Measurements from ENCODE around the gene EDNRA.
"Not testable (repeated sequence)": the region's sequence is repeated elsewhere in the genome, so short reads cannot be mapped to it uniquely, and the experiment has no call there.

The EDNRA gene

DNA sequence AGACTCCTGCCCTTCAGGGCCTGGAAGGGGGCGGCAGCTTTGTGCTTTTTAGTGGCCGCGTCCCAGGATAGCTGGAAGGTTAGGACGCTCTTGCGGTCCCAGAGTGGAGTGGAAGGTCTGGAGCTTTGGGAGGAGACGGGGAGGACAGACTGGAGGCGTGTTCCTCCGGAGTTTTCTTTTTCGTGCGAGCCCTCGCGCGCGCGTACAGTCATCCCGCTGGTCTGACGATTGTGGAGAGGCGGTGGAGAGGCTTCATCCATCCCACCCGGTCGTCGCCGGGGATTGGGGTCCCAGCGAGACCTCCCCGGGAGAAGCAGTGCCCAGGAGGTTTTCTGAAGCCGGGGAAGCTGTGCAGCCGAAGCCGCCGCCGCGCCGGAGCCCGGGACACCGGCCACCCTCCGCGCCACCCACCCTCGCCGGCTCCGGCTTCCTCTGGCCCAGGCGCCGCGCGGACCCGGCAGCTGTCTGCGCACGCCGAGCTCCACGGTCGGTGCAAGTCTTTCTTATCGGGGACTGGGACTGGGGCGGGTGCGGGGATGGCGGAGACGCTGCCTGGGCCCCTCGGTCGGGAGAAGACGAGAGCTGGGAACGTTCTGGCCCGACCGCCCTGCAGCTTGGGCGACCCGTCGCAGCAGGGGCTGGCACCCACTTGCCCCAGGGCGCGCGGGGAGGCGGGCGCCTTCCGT, at the start of gene EDNRA:
EDNRA (plus strand) TSS at position 207 of the 686 bp plus-strand sequence. CDS start 4,585 bp downstream, outside the sequence.
- peak; percentile 78 for DNase-seq

DNA sequence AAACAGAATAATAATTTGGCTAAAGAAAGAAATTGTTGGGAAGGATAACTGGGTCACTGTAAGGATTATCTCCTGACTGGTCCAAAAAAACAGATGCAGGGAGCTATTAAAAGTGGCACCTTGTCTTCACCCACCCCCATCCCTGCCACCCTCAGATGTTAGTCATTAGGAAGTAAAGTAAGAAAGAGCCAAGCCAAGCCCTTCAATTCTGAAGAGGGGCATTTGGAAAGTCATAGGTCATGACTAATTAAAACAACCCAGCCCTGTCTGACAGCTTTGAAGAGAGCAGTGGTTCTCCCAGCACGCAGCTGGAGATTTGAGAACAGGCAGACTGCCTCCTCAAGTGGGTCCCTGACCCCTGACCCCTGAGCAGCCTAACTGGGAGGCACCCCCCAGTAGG, 46.5 kb upstream of the EDNRA start:
- not testable (repeated sequence) for DNase-seq

DNA sequence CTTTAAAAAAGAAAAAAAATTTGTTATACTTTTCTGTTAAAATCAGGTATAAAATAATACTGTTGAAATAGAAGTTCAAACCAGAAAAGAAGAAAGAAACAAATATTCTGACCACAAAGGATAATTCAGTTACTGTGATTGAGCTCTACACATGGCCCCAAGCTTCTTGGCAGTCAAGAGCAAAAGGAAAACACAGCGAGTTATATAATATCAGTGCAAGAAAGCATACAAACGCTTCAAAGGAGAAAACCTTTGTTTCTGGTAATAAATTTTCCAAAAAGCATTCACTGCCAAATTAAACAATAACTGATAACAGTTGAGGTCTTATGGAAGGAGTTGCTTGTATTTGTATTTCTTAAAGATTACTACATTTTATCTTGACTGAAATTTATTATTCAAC, 40.5 kb upstream of the EDNRA start:
- DNase-seq, result no peak

DNA sequence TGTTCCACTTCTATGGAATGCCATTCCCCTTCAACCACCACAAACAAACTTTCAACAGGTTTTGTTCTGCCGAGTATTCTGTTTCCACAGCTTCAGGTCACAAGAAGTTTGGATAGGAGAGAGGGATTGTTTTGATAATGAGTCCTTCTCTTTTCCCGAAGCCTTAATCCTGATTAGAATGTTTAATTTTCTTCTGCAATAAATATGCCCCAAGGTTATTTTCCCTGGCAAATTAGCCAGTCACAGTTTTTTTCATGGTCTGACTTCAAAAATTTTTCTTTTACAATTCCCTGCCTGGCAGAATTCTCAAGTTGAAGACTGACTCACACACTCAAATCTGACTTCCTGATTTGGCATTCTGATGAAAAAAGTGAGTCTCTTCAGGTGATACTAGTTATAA, 33.1 kb upstream of the EDNRA start:
- no peak for DNase-seq

DNA sequence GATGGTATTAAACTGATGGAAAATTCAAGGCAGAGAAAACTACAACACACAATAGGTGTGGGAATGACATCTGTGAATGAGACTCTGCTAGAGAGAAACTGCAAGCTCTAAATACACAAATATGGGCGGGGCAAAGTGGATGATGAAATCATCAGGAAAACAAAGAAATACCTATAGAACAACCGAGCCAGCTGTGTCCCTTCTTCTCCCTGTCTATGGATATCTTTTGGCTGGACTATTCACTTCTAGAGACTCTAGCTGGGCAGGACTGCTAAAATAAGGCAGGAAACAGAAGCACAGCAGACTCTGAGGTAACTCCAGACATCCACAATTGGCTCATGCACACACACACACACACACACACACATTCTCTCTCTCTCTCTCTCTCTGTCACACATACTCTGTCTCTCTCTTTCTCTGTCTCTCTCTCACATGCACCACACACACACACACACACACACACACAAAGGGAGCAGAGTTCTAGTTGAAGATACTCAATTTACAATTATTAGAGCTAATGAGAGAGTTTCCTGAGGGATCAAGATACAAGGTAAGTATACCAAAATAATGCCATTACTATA, 27.2 kb upstream of the EDNRA start:
- no peak for DNase-seq

DNA sequence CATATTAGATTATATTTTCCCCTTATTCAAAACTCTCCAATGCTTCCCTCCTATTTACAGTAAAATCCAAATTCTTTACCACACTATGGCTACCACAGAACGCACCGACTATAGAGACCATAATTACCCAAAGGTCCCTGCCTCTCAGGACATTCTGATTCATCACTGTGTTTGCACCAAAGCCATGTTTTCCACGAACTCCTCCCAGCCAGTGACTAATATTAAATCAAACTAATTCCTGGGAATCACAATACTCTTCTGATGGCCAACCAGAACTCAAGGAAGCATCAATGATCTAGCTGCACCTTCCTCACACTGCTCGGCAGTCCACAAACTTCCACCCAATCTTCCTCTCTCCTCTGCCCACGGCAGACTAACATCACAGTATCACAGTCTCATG, 24.2 kb upstream of the EDNRA start:
- no peak for DNase-seq

DNA sequence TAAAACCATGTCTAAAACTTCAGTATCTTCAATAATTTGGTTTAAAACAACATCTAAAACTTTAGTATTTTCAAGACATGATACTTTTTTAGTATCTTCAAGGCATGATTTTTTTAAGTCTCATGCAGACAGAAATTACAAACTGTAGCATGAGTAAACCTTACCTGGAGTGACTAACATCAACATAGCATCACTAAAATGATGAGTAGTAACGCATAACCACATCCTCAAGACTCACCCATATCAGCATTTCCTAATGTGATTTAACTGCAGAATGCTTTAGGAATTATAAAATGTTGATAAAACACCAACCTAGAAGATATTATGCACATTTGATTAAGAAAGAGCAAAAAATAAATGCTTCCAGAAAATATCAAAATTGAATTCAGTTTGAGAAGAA, 19.7 kb upstream of the EDNRA start:
- no peak for DNase-seq

DNA sequence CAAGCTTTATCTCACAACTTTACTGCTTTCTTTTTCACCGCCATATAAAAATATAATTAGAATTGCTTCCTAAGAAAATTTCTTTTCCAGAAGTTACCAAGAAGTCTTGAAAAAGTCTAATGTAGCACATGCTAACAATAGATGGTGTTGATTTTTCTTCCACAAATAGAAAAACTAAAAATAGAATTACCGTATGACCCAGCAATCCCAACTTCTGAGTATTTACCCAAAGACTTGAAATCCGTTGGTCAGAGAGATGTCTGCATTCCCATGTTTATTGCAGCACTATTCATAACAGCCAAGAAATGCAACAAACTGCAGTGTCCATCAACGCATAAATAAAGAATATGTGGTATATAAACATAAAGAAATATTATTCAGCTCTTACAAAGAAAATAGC, 17.8 kb upstream of the EDNRA start:
- no peak for DNase-seq

DNA sequence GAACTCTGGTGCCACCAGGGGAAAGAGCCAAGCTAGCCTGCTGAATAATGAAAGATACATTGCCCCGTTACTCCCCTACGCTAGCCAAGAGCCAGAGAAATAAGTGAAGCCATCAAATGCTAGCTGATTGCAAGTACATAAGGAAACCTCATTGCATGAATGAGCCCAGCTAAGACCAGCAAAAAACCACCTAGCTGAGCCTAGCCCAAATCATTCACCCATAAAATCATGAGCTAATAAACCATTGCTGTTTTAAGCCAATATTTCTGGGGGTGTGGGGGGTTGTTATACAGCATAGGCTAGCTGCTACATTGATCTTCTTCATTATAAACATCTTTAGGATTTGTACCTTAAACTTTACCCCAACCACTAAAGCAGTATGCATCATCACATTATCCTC, 15.4 kb upstream of the EDNRA start:
- no peak for DNase-seq

DNA sequence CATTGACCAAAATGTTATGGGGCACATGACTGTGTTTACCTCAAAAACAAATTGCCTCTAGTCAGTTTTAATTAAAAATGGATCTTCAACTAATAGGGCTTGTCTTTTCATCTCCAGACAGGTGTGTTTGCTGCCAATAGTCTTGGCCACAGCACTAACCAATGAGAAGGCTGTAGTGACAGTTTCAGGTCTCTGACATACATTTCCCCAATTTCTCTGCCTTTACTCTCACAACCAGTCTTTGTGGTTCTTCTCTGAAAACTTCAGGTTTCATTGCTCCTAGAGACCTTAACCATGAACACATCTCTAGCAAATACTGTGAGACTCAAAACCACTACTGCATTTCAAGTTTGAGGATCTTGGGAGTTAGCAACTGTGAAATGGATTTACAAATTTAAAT, 3.5 kb upstream of the EDNRA start:
- DNase-seq, result no peak

DNA sequence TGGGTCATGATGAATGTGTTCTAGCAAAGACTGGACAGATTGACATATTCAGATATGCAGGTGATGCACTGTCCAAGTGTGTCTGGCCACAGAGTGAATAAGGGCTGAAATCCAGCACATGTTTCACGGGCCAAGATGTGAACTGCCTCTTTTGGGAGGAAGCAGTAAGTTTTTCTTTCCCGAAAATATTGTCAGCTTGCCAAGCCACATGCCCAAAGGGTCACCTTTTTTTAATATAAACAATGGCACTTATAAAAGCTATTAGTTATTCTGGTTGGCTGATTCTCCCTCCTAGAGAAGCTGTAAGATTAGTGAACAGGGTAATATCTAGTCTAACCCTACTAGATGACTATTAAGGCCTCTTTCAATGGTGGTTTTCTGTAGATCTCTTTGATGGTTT, 1.5 kb upstream of the EDNRA start:
- DNase-seq, result peak; percentile 42

DNA sequence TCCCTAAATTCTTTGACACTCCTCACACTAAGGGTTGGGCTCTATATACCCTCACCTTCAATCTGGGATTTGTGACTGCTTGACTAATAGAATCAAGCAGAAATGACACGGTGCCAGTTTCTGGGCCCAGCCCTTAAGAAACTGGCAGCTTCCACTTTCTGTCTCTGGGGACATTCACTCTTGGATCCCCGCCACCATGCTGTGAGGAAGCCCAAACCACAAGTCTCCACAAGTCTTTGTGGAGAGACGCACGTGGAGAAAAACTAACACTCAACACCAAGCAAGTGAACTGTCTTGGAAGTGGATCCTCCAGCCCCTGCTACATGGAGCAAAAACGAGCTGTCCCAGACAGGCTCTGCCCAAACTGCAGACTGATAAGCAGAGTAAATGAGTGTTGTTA, 1.1 kb upstream of the EDNRA start:
- peak; percentile 55 for DNase-seq

DNA sequence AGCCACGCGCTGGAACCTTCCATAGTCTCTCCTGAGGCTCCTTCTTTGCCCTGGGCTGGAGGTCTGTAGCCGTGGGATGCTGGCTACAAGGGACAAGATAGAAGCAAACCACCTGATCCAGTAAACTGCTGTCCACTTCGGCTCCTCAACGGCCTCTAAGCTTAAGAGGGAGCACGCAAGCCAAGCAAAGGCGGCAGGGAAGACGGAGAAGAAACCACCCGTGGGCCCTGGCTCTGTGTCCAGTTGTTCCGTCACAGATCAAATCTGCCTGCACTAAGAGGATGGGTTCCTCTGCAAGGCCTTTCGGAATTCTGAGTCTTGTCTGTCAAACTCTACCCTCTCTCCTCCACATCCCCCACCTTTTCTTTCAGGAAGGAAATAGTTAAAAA, 401 bp upstream of the EDNRA start:
- no peak for DNase-seq

DNA sequence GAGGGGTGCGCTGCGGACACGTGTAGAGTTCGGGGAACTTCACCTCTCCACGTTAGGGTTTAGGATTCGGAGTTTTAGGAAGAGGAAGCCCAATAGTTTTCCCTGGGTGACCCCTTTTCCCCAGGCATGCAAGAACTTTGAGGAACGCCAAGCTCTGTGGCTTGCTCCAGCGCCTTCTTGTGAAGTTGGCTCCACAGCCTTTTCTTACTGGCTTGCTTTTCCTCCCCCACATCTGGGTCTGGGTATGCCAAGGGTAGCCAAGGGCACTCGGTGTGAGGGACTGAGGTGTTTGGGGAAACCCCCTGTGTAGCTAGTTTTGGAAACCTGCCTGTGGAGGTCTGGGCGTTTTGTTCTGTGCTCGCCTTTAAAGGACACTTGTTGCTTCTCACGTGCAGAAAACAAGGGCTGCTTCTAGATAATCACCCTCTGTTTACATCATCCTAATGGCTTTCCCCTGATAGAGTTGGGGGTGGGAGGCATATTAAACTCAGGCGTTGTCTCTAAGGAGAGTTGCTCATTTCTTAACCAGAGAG, 746 bp downstream of the EDNRA start:
- DNase-seq, result peak; percentile 35

DNA sequence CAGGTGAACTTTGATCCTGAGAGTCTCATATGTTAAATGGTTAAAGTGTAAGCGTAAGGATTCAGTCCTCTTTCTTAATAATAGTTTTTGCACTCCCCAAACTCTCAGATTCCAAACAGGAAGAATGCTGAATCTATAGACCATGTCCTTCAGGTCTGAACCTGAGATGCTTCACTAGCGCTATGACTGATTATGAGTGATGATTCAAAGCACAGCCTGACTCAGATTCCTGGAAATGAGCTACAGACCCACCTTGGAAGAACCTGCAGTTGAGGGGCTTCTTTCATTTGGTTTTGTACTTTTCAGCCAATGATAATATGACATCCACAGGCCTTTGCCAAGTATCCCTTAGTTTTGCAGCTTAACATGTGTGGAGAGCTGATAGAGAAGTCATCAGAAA, 1.4 kb downstream of the EDNRA start:
- no peak for DNase-seq

DNA sequence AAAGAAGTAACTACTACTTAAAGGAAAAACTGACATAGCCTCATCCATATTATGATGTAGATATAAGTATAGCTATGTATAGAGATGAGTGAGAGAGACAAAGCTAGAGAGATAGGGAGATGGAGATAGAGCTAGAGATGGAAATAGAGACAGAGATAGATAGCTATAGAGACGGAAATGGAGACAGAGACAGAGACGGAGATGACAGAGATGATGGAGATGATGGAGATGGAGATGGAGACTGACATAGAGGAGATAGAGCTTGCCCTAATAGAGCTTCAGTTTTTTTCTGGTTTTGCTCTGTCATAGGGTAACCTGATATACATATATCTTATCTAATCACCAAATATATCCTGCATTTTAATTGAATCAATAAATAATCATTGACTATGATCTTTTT, 4.3 kb downstream of the EDNRA start:
- DNase-seq, result no peak

DNA sequence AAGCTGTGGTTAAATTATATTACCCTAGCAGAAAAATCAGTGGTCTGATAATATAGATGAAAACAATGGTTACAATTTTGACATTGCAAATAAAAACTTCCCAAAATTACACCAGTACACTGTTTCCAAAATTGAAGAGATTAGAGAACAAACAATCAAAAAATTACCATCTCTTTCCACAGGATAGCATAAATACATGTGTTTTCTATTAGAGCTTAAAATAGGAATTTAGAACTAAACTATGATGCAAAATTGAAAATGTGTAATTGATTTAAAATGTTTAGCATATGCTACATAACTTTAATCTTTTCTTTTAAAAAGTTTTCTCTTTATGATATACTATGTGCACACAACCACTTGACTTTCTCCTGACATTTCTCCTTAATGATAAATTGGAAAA, 6.7 kb downstream of the EDNRA start:
- DNase-seq, result no peak

DNA sequence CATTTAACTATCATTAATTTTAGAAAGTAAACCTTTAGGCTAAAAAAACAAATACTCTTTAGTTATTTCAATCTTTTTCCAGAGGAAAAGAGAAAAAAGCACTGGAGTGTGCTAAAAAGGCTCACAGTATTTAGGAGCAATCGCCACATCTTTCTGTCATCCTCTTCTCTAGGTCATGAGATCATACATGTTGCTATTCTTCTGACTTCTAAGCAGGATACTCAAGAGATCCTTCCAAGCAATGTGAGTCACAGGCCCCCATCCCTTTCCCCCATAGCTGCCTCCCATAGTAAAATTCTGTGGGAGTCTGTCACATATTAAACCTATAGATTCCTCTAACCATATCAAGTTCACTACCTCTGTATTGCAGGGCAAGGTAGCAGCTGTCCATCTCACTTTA, 7.7 kb downstream of the EDNRA start:
- DNase-seq, result no peak

DNA sequence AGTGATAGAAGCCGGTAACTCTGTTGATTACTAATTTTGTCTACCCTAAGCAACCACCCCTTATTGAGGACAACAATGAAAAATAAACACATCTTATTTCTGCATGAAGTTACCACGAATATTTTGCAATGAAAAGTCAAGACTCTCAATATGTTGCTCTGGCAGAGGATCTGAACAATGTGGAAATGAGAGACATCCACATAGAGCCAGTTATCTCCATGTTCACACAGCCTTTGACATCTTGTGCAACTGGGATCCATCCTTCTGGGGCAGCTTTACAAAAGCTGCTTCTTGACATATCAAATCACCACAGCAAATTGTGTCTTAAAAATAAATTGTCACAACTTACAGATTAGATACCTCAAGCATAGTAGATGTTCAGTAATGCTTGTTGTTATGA, 10.2 kb downstream of the EDNRA start:
- DNase-seq, result no peak

DNA sequence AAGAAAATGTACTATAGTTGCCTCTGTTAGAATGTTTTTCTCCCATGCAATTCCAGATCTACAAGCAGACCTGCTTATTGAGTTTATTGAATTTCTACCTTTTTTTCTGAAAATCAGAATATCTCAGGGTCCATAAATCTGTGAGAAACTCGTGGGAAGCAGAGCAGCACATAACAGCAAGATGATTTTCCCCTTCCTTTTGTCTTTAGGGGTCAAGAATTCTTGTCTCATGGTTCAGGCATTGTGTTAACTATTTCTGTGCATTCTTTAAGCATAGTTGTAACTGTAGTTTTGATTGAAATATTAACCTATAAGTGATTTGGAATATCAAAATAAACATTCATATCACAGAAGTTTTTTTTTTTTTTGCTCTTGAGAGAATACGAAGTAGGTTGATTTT, 11.4 kb downstream of the EDNRA start:
- no peak for DNase-seq

DNA sequence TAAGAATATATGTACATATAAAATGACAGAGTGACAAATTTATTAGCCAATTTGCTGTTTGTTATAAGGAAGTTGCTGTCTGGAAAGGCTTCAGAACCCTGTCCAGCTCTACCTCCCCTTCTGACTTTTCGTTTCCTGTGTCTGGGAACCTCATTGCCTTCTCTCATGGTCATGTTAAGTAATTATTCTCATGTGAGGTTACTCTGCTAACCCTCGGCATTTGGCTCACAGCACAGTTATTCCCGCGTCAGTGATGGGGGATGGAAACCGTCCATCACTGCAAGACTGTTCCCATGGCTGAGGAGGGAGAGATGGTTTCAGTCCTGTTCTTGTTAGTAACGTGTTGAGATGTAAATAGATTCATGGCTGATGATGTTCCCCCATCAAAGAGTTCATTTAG, 11.9 kb downstream of the EDNRA start:
- DNase-seq, result peak; percentile 76

DNA sequence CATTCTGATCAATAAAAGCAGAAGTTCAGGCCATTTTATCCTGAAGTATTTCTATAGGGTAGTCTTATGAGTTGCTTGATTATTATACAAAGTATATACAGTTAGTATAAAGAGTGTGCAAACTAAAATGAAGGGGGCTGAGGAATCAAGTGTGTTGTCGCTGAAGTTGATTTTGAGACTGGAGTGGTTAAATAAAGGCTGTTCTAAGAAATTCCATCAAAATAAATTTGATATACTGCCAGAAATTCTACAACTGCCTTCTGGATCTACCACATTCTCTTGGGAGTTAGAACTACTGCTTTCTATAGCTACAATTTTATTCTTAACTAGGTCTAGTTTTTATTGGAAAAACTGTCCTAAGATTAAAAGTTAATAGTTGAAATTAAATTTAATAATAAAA, 12.4 kb downstream of the EDNRA start:
- DNase-seq, result no peak

DNA sequence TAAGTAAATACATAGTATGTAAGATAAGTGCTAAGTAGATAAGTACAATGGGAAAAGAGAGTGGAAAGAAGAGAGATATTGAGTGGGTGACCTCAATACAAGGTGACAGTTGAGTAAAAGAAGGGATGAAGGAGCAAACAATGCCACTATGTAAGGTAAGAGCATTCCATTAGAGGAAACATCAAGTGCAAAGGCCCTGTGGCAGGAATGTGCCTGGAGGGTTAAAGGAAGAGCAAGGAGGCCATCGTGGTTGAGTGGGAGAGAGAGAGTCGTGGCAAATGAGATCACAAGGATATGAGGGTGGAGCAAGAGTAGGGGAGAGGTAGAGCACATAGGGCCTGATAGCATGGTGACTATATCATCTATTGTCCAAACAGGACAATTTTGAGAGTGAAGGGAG, 13.4 kb downstream of the EDNRA start:
- DNase-seq, result no peak

DNA sequence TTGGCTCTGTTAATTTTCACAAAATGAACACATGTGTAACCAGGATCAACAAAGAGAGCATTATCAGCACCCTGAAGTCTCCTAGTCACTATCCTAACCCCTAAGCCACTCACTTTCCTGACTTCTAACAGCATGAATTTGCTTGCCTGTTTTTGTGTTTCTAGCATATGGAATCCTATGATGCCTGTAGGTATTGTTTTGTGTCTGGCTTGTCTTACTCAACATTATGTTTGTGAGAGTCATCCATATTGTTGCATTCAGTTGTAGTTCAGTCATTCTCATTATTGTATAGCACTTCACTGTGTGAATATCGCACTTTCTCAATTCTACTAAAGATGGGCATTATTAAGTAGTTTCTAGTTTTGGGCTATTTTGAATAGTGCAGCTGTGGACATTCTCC, 15.6 kb downstream of the EDNRA start:
- no peak for DNase-seq

Data from right hindlimb (tissue), 1 donor.